GM18502 (cell line): ENCODE measurements around the gene MTOR.
"Not testable (repeated sequence)": the region's sequence is repeated elsewhere in the genome, so short reads cannot be mapped to it uniquely, and the experiment has no call there.

Source experiments
- ATAC-seq: cut with Tn5 transposase; IDR thresholded peaks from one replicate; pipeline ENCODE4 v1.9.1; 2021; ENCODE audit warnings: mild to moderate bottlenecking; ENCODE audit not compliant: unreplicated experiment, poor library complexity

The MTOR gene

GRCh38 chr1:11070876-11071275 lies 191.5 kb downstream of the MTOR start:
- no peak for ATAC-seq

GRCh38 chr1:11068600-11069473 lies 193.5 kb downstream of the MTOR start:
- no peak for ATAC-seq

GRCh38 chr1:11067716-11068599 lies 194.4 kb downstream of the MTOR start:
- ATAC-seq: no peak

GRCh38 chr1:11065796-11066195 lies 196.6 kb downstream of the MTOR start:
- ATAC-seq: no peak

GRCh38 chr1:11064942-11065341 lies 197.4 kb downstream of the MTOR start:
- no peak for ATAC-seq

- ATAC-seq: not testable (repeated sequence)
Measured at GRCh38 chr1:11063937-11064537, 198.3 kb downstream of the MTOR start.

- no peak for ATAC-seq
Measured at GRCh38 chr1:11062965-11063401, 199.4 kb downstream of the MTOR start.

- ATAC-seq: no peak
Measured at GRCh38 chr1:11061652-11062365, 200.5 kb downstream of the MTOR start.

GRCh38 chr1:11059968-11060830 lies 202.2 kb downstream of the MTOR start, which contains the start of gene SRM:
Gene SRM, minus strand, starts transcription at chr1:11060018. Its CDS starts 75 bp downstream, at chr1:11059943.
- peak; percentile 90 for ATAC-seq

GRCh38 chr1:11059155-11059967 lies 203.0 kb downstream of the MTOR start:
- peak; percentile 24 for ATAC-seq

- no peak for ATAC-seq
Measured at GRCh38 chr1:11058595-11059154, 203.7 kb downstream of the MTOR start.

- ATAC-seq: no peak
Measured at GRCh38 chr1:11058026-11058425, 204.3 kb downstream of the MTOR start.

GRCh38 chr1:11057477-11057876 lies 204.9 kb downstream of the MTOR start:
- no peak for ATAC-seq
